Stimulated activated CD4-positive, alpha-beta T cell treated with anti-CD3 and anti-CD28 coated beads, Interleukin-1b, Interleukin-23, amount 100 ng/mL, for 24 hours (primary cell): ENCODE data around the gene LCORL.
A peak's percentile ranks its signal among the peaks of the same experiment; 100 is the strongest.
"Not testable (repeated sequence)": the region's sequence is repeated elsewhere in the genome, so short reads cannot be mapped to it uniquely, and the experiment has no call there.

Source experiments
- DNase-seq, 4 experiments: peaks; one replicate each; pipeline ENCODE4 v3.0.0-alpha.2; 2020; ENCODE audit warnings: low read depth in 4 of 4, low spot score in 1 of 4

The LCORL gene

GRCh38 chr4:18021720-18022571 is at the start of gene LCORL:
LCORL (minus strand) TSS chr4:18021755; CDS start chr4:18021751, 4 bp downstream.
- DNase-seq: peak; percentile 65 to 87 (median 74)

- no peak for DNase-seq
Measured at GRCh38 chr4:18069810-18070209, 48.3 kb upstream of the LCORL start.

- DNase-seq: no peak
Measured at GRCh38 chr4:18067031-18067430, 45.5 kb upstream of the LCORL start.

- no peak for DNase-seq
Measured at GRCh38 chr4:18063079-18063478, 41.5 kb upstream of the LCORL start.

- DNase-seq: no peak
Measured at GRCh38 chr4:18057821-18058533, 36.4 kb upstream of the LCORL start.

- no peak for DNase-seq
Measured at GRCh38 chr4:18056030-18056429, 34.5 kb upstream of the LCORL start.

GRCh38 chr4:18052158-18052557 is 30.6 kb upstream of the LCORL start:
- no peak for DNase-seq

GRCh38 chr4:18051281-18051680 is 29.7 kb upstream of the LCORL start:
- no peak for DNase-seq

GRCh38 chr4:18050448-18050847 is 28.9 kb upstream of the LCORL start:
- no peak for DNase-seq

- no peak for DNase-seq
Measured at GRCh38 chr4:18049446-18049845, 27.9 kb upstream of the LCORL start.

GRCh38 chr4:18042754-18043153 is 21.2 kb upstream of the LCORL start:
- DNase-seq: no peak

GRCh38 chr4:18042012-18042411 is 20.5 kb upstream of the LCORL start:
- DNase-seq: no peak

- DNase-seq: no peak
Measured at GRCh38 chr4:18041114-18041513, 19.6 kb upstream of the LCORL start.

- DNase-seq: no peak
Measured at GRCh38 chr4:18039113-18039512, 17.6 kb upstream of the LCORL start.

- not testable (repeated sequence) for DNase-seq
Measured at GRCh38 chr4:18036369-18036768, 14.8 kb upstream of the LCORL start.

- no peak for DNase-seq
Measured at GRCh38 chr4:18034099-18034498, 12.5 kb upstream of the LCORL start.

- no peak for DNase-seq
Measured at GRCh38 chr4:18033111-18034085, 11.8 kb upstream of the LCORL start.

- DNase-seq: no peak
Measured at GRCh38 chr4:18025288-18025687, 3.7 kb upstream of the LCORL start.

- no peak for DNase-seq
Measured at GRCh38 chr4:18022572-18023050, 1.1 kb upstream of the LCORL start.

GRCh38 chr4:18021470-18021719 is 160 bp downstream of the LCORL start:
- DNase-seq: peak in 1 of 4 experiments; percentile 15
